ENCODE data around the gene GALNT13. TPM values are rescaled to one million over a fixed set of nuclear protein-coding genes. Genes with fewer than 3 reads are reported as not detected.

GALNT13 gene
- 7.5 to 12.4 TPM (median 10.0 TPM) in 5 replicates for total RNA-seq (2022; extraction: Qiagen RNA extraction; ENCODE audit: low read depth)

DNA sequence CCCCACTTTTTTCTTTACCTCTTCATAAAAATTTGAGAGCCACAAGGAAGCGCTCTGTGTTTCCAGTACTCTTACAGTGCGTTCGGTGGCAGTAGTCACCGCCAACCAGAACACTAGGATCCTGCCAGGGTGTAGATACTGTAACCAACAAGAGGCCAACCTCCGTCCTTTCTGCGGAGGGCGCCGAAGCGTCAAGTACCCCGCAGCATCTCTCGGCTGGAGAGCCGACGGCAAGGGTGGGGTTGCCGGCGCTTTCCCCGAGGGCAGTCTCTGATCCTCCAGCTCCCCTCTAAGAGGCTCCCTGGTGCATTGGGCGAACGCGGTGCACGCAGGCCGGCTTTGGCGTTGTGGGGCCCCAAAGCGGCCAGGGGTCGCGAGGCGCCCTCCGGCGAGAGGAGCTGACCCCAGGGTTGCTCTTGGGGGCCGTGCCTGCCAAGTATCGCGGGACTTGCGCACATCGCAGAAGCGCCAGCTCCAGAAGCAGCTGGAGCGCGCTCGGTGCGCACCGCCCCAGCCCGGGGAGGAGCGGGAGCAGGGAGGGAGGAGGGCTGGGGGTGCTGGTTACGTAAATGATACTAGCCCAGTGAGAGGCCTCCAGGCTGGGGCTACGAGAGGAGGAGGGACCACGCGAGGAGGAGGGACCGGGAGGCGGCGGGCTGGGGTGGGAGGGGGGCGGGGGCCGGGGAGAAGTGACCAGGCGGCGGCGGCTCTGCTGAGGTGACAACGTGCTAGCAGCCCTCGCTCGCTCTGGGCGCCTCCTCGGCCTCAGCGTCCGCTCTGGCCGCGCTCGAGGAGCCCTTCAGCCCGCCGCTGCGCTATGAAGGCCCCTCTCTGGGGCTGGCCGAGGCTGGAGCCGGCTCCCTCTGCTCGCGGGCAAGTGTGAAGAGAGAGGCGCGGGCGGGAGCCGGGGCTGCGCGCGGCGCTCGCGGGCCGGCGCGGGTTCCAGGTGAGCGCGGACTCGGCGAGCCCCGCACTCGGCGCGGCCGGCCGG is at the start of gene GALNT13:
GALNT13 (plus strand) TSS at position 692 of the 991 bp plus-strand sequence.

Measured in A549 treated with RU486 at 1 μM for 4 hours (cell line).